HepG2 (cell line): Measurements from ENCODE around the gene MSI2. TPM values are rescaled to one million over a fixed set of nuclear protein-coding genes. Genes with fewer than 3 reads are reported as not detected.

Experiments
- KDM1A ChIP-seq: IDR thresholded peaks from 2 replicates; pipeline ENCODE4 v1.6.1; 2016; ENCODE audit warnings: missing compliant biosample characterization
- ZBTB2 ChIP-seq: sonication (generic); formaldehyde crosslinking; IDR thresholded peaks from 2 replicates; pipeline ENCODE4 v1.8.0; 2022; ENCODE audit warnings: low read depth, missing genetic modification reagents
- ZC3H4 ChIP-seq: sonication (generic); formaldehyde crosslinking; IDR thresholded peaks from 2 replicates; pipeline ENCODE4 v1.4.0; 2020; ENCODE audit warnings: missing genetic modification reagents, borderline replicate concordance
- ZNF547 ChIP-seq: sonication (generic); formaldehyde crosslinking; IDR thresholded peaks from 2 replicates; pipeline ENCODE4 v1.5.1; 2020; ENCODE audit warnings: mild to moderate bottlenecking, missing genetic modification reagents
- ZNF557 ChIP-seq: sonication (generic); formaldehyde crosslinking; IDR thresholded peaks from 2 replicates; pipeline ENCODE4 v1.4.0; 2020; ENCODE audit warnings: missing genetic modification reagents
- polyA plus RNA-seq, 8 experiments: library from polyadenylated mRNA; depleted of rRNA in 3 of 8; stranded (reverse) in 7 of 8; unstranded in 1 of 8; fragments of >200 nt; fragmentation: Illumina TruSeq in 4 of 8; extraction: Trizol in 4 of 8; gene quantifications; 2 replicates each; pipeline versions ENCODE4 v1.2.1 to v1.2.3, GENCODE V29; 2011 to 2016; ENCODE audit warnings: low read depth in 4 of 8, missing spikeins in 1 of 8, mixed read lengths in 1 of 8; ENCODE audit not compliant: insufficient read depth in 1 of 8
- total RNA-seq, 5 experiments: library from RNA; depleted of rRNA; stranded (reverse); fragments of >200 nt; fragmentation: Illumina TruSeq; extraction: Trizol; gene quantifications; 2 replicates each; pipeline ENCODE4 v1.2.3, GENCODE V29; 2016; ENCODE audit warnings: low read depth in 1 of 5
- TF ChIP-seq, protein P1 (sequence below): IDR thresholded peaks from 2 replicates; pipeline ENCODE4 v1.4.0; 2020; ENCODE audit warnings: mild to moderate bottlenecking, missing genetic modification reagents
- TF ChIP-seq, protein P2 (sequence below): sonication (generic); formaldehyde crosslinking; IDR thresholded peaks from 2 replicates; pipeline ENCODE4 v1.4.0; 2020; ENCODE audit warnings: mild to moderate bottlenecking, missing genetic modification reagents

Gene MSI2
- total and polyA plus RNA-seq, 2 of the 13 experiments (the other 11 are each of a cell fraction or from before 2014, with no cell fraction given): 77.5 to 78.4 TPM

GRCh38 chr17:57650548-57650947, 394.2 kb downstream of the MSI2 start (continued):
- TF ChIP-seq, protein P1, sequence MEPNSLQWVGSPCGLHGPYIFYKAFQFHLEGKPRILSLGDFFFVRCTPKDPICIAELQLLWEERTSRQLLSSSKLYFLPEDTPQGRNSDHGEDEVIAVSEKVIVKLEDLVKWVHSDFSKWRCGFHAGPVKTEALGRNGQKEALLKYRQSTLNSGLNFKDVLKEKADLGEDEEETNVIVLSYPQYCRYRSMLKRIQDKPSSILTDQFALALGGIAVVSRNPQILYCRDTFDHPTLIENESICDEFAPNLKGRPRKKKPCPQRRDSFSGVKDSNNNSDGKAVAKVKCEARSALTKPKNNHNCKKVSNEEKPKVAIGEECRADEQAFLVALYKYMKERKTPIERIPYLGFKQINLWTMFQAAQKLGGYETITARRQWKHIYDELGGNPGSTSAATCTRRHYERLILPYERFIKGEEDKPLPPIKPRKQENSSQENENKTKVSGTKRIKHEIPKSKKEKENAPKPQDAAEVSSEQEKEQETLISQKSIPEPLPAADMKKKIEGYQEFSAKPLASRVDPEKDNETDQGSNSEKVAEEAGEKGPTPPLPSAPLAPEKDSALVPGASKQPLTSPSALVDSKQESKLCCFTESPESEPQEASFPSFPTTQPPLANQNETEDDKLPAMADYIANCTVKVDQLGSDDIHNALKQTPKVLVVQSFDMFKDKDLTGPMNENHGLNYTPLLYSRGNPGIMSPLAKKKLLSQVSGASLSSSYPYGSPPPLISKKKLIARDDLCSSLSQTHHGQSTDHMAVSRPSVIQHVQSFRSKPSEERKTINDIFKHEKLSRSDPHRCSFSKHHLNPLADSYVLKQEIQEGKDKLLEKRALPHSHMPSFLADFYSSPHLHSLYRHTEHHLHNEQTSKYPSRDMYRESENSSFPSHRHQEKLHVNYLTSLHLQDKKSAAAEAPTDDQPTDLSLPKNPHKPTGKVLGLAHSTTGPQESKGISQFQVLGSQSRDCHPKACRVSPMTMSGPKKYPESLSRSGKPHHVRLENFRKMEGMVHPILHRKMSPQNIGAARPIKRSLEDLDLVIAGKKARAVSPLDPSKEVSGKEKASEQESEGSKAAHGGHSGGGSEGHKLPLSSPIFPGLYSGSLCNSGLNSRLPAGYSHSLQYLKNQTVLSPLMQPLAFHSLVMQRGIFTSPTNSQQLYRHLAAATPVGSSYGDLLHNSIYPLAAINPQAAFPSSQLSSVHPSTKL (CRISPR knock-in tag): no peak
- TF ChIP-seq, protein P2, sequence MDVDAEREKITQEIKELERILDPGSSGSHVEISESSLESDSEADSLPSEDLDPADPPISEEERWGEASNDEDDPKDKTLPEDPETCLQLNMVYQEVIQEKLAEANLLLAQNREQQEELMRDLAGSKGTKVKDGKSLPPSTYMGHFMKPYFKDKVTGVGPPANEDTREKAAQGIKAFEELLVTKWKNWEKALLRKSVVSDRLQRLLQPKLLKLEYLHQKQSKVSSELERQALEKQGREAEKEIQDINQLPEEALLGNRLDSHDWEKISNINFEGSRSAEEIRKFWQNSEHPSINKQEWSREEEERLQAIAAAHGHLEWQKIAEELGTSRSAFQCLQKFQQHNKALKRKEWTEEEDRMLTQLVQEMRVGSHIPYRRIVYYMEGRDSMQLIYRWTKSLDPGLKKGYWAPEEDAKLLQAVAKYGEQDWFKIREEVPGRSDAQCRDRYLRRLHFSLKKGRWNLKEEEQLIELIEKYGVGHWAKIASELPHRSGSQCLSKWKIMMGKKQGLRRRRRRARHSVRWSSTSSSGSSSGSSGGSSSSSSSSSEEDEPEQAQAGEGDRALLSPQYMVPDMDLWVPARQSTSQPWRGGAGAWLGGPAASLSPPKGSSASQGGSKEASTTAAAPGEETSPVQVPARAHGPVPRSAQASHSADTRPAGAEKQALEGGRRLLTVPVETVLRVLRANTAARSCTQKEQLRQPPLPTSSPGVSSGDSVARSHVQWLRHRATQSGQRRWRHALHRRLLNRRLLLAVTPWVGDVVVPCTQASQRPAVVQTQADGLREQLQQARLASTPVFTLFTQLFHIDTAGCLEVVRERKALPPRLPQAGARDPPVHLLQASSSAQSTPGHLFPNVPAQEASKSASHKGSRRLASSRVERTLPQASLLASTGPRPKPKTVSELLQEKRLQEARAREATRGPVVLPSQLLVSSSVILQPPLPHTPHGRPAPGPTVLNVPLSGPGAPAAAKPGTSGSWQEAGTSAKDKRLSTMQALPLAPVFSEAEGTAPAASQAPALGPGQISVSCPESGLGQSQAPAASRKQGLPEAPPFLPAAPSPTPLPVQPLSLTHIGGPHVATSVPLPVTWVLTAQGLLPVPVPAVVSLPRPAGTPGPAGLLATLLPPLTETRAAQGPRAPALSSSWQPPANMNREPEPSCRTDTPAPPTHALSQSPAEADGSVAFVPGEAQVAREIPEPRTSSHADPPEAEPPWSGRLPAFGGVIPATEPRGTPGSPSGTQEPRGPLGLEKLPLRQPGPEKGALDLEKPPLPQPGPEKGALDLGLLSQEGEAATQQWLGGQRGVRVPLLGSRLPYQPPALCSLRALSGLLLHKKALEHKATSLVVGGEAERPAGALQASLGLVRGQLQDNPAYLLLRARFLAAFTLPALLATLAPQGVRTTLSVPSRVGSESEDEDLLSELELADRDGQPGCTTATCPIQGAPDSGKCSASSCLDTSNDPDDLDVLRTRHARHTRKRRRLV (CRISPR knock-in tag): no peak
- TF ChIP-seq ZBTB2 (no peak), KDM1A (CRISPR knock-in tag) (no peak), ZNF557 (CRISPR knock-in tag) (no peak), ZC3H4 (no peak), ZNF547 (CRISPR knock-in tag) (no peak)
- TF ChIP-seq, all 625 proteins: peak for 0
